Fibroblast of the aortic adventitia (primary cell): Measurements from ENCODE around the gene GDF2. TPM values are rescaled to one million over a fixed set of nuclear protein-coding genes. Genes with fewer than 3 reads are reported as not detected.

ENCODE experiments used
- DNase-seq: peaks from one replicate; pipeline ENCODE4 v3.0.0-alpha.2; 2010; ENCODE audit warnings: low read depth
- H3K4me3 ChIP-seq: 2 replicates; pipeline ENCODE4 v1.5.1; 2011; ENCODE audit warnings: low read depth, mild to moderate bottlenecking, control low read depth, low read length, moderate library complexity
- CTCF ChIP-seq: IDR thresholded peaks from 2 replicates; pipeline ENCODE4 v1.5.1; 2011; ENCODE audit warnings: mild to moderate bottlenecking, low read length, control low read depth, inconsistent platforms; ENCODE audit not compliant: insufficient read depth
- total RNA-seq: library from RNA; depleted of rRNA; stranded (reverse); fragments of >200 nt; gene quantifications from 2 replicates; pipeline ENCODE4 v1.2.3, GENCODE V29; 2012; ENCODE audit warnings: low replicate concordance

GDF2 gene
- total RNA-seq, 1 donor, result not detected

- no peak for DNase-seq
- TF ChIP-seq CTCF, result no peak
- H3K4me3 ChIP-seq, result no peak overlapping the region
Observed at GRCh38 chr10:47369251-47369894, 47.1 kb downstream of the GDF2 start.

GRCh38 chr10:47370015-47370767, 47.9 kb downstream of the GDF2 start:
- TF ChIP-seq CTCF, result no peak
- no peak overlapping the region for H3K4me3 ChIP-seq

GRCh38 chr10:47370878-47371277, 48.6 kb downstream of the GDF2 start:
- DNase-seq, result no peak
- no peak for TF ChIP-seq CTCF
- no peak overlapping the region for H3K4me3 ChIP-seq

More at GRCh38 chr10:47370015-47370767, 47.9 kb downstream of the GDF2 start:
- DNase-seq, result no peak

- H3K4me3 ChIP-seq, result no peak overlapping the region
- DNase-seq, result no peak
- TF ChIP-seq CTCF, result no peak
Observed at GRCh38 chr10:47371629-47372485, 49.6 kb downstream of the GDF2 start.

- H3K4me3 ChIP-seq, result no peak overlapping the region
- no peak for DNase-seq
- TF ChIP-seq CTCF, result no peak
Observed at GRCh38 chr10:47372726-47373125, 50.5 kb downstream of the GDF2 start.

- peak; percentile 39 for TF ChIP-seq CTCF
- DNase-seq, result peak; percentile 89
- H3K4me3 ChIP-seq, result no peak overlapping the region
Observed at GRCh38 chr10:47374611-47375536, 52.6 kb downstream of the GDF2 start.
